GM06990 (cell line): Measurements from ENCODE around the gene LYPD1.

ENCODE experiments used
- DNase-seq: peaks from one replicate; pipeline ENCODE4 v3.0.0-alpha.2; 2011; ENCODE audit not compliant: insufficient read length; ENCODE audit errors: extremely low read depth
- H3K27me3 ChIP-seq: replicated peaks from 2 replicates; pipeline ENCODE4 v1.6.0; 2011; ENCODE audit warnings: low read length; ENCODE audit not compliant: control insufficient read depth, insufficient read depth
- H3K36me3 ChIP-seq: 2 replicates; pipeline ENCODE4 v1.5.1; 2011; ENCODE audit warnings: low read length; ENCODE audit not compliant: control insufficient read depth, insufficient read depth
- H3K4me3 ChIP-seq: replicated peaks from 2 replicates; pipeline ENCODE4 v1.5.1; 2011; ENCODE audit warnings: low read depth, mild to moderate bottlenecking, control low read depth, low read length
- CTCF ChIP-seq: IDR thresholded peaks from 2 replicates; pipeline ENCODE4 v1.5.1; 2011; ENCODE audit warnings: low read length, control low read depth, mild to moderate bottlenecking, inconsistent platforms; ENCODE audit not compliant: insufficient read depth, poor library complexity, severe bottlenecking

Gene LYPD1

GRCh38 chr2:132690664-132691303, 20.8 kb upstream of the LYPD1 start:
- no peak for DNase-seq
- TF ChIP-seq CTCF, result no peak
- H3K4me3 ChIP-seq, result no peak overlapping the region

GRCh38 chr2:132681766-132682165, 11.8 kb upstream of the LYPD1 start:
- Histone ChIP-seq H3K4me3 (no peak overlapping the region), H3K36me3 (no peaks in the 10 kb centered on the region), H3K27me3 (no peaks in the 10 kb centered on the region)
- DNase-seq, result no peak
- no peak for TF ChIP-seq CTCF

More at GRCh38 chr2:132690664-132691303, 20.8 kb upstream of the LYPD1 start:
- H3K27me3 ChIP-seq, result no peaks in the 10 kb centered on the region
- H3K36me3 ChIP-seq, result no peaks in the 10 kb centered on the region

DNA sequence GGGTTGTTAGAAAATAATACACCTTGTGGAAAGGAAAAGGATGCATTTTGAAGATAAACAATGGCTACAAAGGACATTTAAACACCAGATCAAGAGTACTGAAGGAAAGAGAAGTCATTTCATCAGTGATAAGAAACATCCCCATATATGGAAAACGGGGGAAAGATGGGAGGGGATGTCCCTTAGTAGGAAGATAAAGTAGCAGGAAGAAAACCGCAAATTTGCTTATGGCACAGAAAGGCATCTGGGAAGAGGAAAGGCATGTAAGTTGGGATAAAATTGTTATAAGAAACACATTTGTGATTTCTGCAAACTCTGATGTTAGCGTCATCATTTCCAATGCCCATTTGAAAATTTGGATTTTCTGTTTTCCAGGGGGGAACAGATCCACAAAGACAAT, 10.5 kb upstream of the LYPD1 start:
- DNase-seq, result no peak

DNA sequence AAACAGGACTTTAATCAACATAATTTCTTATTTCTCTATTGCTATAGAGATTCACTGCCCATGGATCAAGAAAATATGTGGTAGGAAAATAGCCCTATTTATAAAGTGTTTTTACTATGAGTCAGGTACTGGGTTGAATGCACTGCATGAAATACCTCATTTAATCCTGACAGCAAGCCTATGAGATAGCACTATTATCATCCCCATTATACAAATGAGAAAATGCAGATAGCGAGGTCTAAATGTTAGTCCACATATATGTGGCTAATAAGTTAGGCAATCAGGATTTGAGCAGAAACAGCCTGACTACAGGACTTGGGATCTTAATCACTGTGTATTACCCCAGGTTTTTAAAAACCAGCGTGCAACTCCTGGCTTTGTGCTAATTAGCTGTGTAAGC, 8.5 kb upstream of the LYPD1 start:
- no peaks in the 10 kb centered on the region for H3K36me3 ChIP-seq
- no peak for TF ChIP-seq CTCF
- no peak for DNase-seq
- H3K27me3 ChIP-seq, result no peaks in the 10 kb centered on the region
- H3K4me3 ChIP-seq, result no peak overlapping the region

More for the DNA sequence above, 10.5 kb upstream of the LYPD1 start:
- H3K36me3 ChIP-seq, result no peaks in the 10 kb centered on the region
- H3K27me3 ChIP-seq, result no peaks in the 10 kb centered on the region
- no peak for TF ChIP-seq CTCF
- no peak overlapping the region for H3K4me3 ChIP-seq

DNA sequence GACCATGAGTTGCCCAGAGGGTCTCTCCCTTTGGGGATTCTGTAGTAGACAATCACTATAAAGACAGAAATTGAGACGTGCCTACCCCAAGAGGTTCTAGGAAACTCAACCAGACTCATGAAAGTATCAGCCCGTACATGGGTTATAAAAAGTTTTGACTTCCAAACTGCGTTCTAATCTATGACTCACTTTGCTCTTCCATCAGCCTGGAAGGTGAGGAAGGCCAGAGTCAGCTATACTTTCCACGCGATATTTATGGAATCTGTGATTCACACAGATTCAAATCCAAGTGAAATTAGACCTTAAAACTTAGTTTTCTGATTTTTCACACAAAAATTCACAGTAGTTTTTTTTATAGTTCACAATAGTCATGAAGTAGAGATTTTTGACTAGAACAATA, 7.7 kb upstream of the LYPD1 start:
- no peak for DNase-seq
- H3K36me3 ChIP-seq, result no peaks in the 10 kb centered on the region
- H3K4me3 ChIP-seq, result no peak overlapping the region
- no peak for TF ChIP-seq CTCF
- no peaks in the 10 kb centered on the region for H3K27me3 ChIP-seq

- Histone ChIP-seq H3K36me3 (no peaks in the 10 kb centered on the region), H3K27me3 (no peaks in the 10 kb centered on the region), H3K4me3 (no peak overlapping the region)
- no peak for DNase-seq
- peak; percentile 12 for TF ChIP-seq CTCF
These were observed 7.0 kb upstream of the LYPD1 start for GRCh38 chr2:132676999-132677398.
